A549 (cell line): Measurements from ENCODE around the gene AAMP.

Source experiments
- KDM5A ChIP-seq: fragments of 200-600 bp; sonication (generic); IDR thresholded peaks from 2 replicates; pipeline ENCODE4 v1.6.1; 2016; ENCODE audit warnings: antibody characterized with exemption, mild to moderate bottlenecking
- MAZ ChIP-seq: fragments of 150-350 bp; IDR thresholded peaks from 2 replicates; pipeline ENCODE4 v1.6.1; 2014; ENCODE audit warnings: antibody characterized with exemption, low read depth, low read length, borderline replicate concordance
- SMC3 ChIP-seq: fragments of >200 bp; sonication (Bioruptor Twin); formaldehyde crosslinking; IDR thresholded peaks from 3 replicates; pipeline ENCODE4 v1.6.1; 2018; ENCODE audit warnings: inconsistent platforms

DNA sequence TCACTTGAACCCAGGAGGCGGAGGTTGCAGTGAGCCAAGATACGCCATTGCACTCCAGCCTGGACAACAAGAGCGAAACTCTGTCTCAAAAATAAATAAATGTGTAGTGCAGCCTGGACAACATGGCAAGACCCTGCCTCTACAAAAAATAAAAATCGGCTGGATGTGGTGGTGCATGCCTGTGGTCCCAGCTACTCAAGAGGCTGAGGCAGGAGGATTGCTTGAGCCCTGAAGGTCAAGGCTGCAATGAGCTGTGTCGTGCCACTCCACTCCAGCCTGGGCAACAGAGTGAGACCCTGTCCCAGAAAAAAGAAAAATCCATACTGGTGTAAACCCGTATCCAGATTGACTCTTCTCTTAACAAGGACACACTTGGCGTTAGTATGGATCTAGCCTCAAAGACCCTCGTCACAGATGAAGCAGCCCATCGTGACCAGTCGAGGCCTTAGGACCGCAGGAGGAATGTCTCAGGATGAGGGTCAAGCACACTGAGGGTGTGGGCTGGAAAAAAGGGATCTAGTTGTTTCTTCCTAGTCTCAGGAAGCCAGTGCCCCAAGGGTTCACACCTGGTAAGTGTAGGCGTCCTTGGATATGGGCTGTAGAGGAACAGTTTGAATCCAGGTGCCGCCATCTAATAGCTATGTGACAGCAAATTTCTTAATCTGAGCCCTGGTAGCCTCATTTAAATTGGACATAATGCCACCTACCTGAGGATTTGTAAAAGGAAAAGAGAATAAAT lies 13.2 kb downstream of the AAMP start:
- TF ChIP-seq MAZ (no peak), SMC3 (no peak), KDM5A (no peak)
